GM21360 (cell line): Measurements from ENCODE around the gene GNPTG.

Source experiments
- ATAC-seq: cut with Tn5 transposase; IDR thresholded peaks from one replicate; pipeline ENCODE4 v1.9.1; 2021; ENCODE audit warnings: mild to moderate bottlenecking, moderate library complexity; ENCODE audit not compliant: unreplicated experiment

GNPTG gene

DNA sequence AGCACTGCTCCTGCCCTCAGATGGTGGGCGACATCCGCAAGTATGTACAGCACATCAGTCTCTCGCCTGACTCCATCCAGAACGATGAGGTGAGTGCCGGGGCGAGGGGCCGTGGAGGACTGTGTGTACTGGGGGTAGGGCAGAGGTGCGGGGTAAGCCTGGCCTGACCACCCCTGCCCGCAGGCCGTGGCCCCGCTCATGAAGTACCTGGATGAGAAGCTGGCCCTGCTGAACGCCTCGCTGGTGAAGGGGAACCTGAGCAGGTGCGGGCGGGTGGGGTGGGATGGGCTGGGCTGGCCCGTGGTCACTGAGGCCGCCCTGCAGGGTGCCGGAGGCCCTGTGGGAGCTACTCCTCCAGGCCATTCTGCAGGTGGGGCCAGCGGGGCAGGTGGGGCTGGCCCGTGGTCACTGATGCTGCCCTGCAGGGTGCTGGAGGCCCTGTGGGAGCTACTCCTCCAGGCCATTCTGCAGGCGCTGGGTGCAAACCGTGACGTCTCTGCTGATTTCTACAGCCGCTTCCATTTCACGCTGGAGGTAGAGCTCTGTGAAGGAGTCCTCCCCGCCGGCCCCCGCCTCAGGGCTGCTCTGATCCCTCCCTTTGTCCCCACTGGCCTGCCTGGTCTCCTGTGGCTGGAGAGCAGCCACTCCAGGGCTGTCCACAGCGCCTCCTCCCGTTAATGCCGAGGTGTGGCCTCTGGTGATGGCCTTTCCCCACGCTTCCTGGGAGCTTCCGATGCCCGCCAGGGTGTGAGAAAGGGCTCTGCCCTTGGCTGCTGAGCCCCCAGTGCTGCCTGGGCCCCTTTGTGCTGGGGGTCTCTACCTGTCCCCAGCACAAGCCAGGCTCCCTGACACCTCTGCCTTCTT lies 5.1 kb upstream of the GNPTG start:
- ATAC-seq = no peak

DNA sequence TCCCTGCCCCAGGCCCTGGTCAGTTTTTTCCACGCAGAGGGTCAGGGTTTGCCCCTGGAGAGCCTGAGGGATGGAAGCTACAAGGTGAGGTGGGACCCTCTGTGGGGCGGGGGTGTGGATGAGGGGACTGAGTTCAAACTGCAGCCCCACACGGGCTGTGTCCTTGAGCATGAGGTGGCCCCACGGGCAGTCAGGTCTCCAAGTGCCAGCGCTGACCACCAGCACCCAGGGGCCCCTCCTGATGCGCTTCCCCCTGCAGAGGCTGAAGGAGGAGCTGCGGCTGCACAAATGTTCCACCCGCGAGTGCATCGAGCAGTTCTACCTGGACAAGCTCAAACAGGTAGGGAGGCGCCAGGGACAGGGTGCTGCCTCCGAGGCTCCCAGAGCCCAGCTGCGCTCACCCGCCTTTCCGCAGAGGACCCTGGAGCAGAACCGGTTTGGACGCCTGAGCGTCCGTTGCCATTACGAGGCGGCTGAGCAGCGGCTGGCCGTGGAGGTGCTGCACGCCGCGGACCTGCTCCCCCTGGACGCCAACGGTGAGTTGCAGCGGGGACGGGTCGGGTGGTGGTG lies 4.4 kb upstream of the GNPTG start:
- no peak for ATAC-seq

DNA sequence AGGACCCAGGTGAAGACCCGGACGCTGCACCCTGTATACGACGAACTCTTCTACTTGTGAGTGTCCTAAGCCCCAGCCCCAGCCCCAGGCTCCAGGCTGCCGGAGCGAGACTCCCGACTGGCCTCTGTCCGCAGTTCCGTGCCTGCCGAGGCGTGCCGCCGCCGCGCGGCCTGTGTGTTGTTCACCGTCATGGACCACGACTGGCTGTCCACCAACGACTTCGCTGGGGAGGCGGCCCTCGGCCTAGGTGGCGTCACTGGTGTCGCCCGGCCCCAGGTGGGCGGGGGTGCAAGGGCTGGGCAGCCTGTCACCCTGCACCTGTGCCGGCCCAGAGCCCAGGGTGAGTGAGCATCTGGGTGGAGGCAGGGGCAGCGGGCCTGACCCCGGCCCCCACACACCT lies 3.8 kb upstream of the GNPTG start:
- ATAC-seq = no peak

DNA sequence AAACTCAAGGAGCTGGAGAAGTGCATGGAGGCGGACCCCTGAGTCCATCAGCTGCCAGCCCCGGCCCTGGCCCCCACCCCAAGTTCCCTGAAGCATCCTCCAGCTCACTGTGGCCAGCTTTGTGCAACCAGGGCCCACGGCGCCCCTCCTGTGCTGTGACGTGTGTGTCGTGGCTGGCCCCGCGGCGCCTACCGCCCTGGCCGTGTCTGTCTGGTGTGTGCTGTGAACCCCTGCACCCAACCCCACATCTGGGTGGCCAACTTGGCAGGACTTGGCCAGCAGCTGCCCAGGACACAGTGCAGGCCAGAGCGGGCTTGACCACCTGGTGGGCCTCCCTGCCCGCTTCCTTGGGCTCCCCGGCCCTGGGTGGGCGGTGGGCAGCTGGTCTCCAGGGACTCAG lies 3.3 kb upstream of the GNPTG start:
- ATAC-seq = no peak

DNA sequence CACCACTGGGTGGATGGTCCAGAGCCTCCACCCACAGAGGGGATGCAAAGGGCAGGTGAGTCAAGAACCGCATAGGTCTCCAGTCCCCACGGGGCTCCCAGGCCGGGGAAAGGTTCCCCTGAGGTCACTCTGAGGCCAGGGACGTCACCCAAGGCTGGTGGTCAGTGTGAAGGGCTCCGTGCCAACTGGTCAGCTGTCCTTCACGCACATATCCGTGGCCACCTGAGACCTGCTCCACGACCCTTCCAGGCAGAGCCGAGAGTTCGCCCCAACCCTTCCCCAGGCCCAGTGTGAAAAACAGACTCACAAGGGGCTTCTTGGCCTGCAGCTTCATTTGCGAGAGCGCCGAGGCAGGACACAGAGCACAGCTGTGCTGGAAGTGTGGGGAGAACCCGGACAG lies 2.8 kb upstream of the GNPTG start:
- no peak for ATAC-seq

- ATAC-seq = no peak
These were observed 2.4 kb upstream of the GNPTG start for GRCh38 chr16:1349351-1349750.

DNA sequence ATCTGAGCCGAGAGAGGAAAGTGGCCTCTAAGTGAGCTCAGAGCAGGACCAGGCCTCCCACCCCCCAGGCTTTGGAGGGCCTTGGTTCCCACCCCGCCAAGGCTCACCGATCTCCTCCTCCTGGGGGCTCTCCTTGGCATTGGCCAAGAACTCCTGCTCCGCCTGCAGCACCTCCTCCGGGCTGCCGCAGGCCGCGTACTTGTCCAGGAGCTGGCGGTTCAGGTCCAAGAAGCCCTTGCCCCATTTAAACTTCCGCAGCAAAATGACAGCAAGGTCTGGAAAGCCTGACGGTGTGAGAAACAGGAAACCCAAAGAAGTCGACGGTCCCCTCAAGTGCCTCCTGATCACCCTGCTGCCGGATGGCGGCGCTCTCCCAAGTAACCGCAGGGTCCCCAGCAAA lies 1.8 kb upstream of the GNPTG start:
- no peak for ATAC-seq

- no peak for ATAC-seq
These were observed 1.0 kb upstream of the GNPTG start for GRCh38 chr16:1350691-1351090.

GRCh38 chr16:1351215-1351581 lies 533 bp upstream of the GNPTG start:
- peak; percentile 18 for ATAC-seq

DNA sequence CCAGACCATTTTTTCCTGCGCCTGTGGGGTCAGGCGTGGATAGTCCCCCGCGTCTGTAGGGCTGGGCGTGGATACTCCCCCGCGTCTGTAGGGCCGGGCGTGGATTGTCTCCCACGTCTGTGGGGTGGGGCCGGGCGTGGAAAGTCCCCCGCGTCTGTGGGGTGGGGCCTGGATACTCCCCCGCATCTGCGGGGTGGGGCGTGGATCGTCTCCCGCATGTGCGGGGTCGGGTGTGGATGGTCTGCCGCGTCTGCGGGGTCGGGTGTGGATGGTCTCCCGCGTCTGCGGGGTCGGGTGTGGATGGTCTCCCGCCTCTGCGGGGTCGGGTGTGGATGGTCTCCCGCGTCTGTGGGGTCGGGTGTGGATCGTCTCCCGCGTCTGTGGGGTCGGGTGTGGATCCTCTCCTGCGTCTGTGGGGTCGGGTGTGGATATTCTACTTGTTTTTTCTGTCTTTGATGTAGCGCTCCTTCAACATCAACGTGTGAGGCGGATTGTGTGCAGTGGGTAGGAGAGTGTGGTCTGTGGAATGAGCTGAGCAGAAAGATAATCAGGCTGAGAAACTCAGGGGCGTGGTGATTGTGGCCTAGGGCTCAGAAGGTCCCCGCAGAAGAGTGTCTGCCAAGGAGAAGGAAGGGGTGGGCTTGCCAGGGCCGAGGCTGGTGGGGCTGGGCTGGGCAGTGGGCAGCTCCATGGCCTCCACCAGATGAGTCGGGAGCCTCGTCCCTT lies 3.2 kb downstream of the GNPTG start:
- ATAC-seq = no peak

DNA sequence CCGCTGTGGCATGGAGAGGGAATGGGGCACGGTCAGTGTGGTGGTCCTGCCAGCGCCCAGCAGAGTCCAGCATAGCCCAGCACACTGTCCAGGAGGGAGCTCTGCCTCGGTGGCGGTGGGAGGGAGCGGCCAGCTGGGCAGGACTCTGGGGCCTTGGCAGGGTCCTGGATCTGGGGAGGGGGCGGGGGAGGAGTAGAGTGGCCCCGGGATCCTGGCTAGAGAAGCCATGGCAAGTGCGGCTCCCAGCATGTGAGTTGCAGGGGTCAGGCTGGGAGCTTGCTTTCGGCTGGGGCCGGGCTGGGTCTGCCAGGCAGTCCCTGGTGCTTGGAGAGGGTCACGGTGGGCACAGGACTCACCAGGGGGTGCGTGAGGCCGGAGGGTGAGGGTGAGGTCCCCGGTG lies 3.9 kb downstream of the GNPTG start:
- no peak for ATAC-seq

DNA sequence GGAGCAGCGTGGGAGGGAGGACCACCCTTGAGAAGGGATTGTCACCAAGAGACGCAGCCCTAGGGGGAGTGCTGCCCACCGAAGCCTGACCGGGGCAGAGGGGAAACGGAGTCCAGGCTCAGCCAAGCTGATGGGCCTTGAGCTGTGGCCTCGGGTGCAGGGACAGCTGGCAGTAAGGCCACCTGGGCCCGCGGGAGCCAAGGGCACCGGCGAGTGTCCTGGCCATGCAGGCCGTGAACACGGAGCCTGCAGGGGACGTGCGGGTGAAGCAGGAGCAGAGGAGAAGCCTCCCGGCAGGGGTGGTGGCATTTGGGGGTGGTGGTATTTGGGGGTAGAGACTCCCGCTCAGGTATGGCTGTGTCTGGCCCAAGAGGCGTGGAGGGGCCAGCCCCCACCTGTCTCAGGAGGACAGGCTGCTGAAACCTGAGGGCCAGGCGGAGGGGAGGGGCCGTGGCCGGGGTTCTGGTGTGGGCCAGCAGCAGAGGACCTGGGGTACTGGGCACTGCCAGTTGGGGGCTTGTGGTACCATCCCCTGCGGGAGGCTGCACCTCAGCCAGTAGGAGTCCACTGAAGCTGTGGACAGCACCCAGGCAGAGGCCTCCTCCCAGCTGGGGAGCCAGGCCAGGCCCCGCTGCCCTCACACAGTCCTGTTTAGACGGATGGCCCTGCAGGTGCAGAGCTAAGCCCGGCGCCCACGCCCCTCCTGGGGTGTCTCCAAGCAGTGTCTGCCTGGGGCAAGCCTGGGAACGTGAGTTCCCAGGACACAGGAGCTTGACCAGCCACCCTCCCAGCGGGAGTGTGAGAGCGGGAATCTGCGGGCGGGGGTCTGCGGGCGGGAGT lies 4.5 kb downstream of the GNPTG start:
- ATAC-seq = no peak

DNA sequence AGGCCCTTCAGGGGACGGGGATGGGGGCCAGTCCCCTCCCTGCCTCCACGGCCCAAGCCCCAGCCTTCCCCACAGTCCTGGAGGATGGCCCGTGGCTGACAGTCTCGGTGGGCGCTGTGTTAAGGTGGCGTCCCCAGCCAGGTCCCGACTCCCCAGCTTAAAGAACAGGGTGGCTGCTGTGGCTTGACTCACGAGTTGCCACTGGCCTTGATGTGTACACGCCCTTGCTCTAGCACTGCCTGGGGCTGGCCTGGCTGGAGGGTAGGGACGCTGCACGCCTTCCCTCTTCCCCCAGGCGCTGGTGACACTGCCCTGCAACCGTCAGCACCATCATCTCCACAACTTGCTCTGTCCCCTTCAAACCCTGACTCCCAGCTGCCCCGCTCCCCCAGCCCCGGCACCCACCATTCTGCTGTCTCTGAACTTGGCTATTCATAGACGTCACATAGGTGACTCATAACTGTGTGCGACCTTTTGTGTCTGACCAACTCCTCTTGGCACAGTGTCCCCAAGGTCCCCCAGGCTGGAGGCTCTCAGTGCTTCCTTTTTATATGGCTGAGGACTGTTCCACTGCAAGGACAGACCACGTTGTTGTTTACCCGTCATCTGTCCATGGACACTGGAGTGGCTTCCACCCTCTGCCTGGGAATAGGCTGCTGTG lies 6.3 kb downstream of the GNPTG start:
- no peak for ATAC-seq

- no peak for ATAC-seq
These were observed 10.1 kb downstream of the GNPTG start for GRCh38 chr16:1361685-1362360.

DNA sequence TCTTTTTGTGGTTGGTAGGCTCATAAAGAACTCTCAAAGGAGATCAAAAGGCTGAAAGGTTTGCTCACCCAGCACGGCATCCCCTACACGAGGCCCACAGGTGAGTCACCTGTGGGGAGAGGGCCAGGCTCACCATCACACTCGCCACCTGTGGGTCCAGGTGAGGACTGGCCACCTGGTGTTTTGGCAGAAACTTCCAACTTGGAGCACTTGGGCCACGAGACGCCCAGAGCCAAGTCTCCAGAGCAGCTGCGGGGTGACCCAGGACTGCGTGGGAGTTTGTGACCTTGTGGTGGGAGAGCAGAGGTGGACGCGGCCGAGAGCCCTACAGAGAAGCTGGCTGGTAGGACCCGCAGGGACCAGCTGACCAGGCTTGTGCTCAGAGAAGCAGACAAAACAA lies 11.1 kb downstream of the GNPTG start:
- ATAC-seq = no peak

DNA sequence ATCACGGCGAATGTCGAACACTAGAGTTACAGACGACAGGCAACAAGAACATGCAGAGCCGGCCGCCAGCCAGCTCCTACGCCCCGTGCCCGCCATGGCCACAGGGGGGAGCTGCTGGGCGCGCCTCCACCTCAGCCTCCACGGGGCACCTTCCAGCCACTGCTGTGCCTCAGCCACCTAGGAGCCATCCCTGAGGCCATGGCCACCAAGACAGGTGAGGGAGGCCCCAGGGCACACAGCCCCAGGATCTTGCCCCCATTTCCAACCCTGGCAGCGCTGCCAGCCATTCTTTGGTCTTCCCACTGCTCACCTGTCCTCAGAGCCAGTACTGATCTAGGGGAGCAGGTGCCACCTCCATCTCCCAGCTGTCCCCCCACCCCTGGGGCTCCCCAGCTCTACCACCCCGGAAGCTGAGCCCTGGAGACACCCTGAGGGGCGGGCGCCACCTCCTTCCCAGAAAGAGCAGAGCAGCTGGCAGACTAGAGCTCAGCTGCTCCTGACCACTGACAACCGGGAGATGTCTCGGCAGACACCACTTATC lies 11.8 kb downstream of the GNPTG start:
- no peak for ATAC-seq

- no peak for ATAC-seq
These were observed 12.8 kb downstream of the GNPTG start for GRCh38 chr16:1364510-1364909.

- ATAC-seq = no peak
These were observed 14.5 kb downstream of the GNPTG start for GRCh38 chr16:1366060-1366711.

- ATAC-seq = no peak
These were observed 15.1 kb downstream of the GNPTG start for GRCh38 chr16:1366712-1367299.
